Fibroblast of pulmonary artery (primary cell): ENCODE measurements around the gene MARCHF10.

ENCODE experiments used
- DNase-seq: peaks from one replicate; pipeline ENCODE4 v3.0.0-alpha.2; 2010; ENCODE audit warnings: low read depth
- H3K4me3 ChIP-seq: replicated peaks from 2 replicates; pipeline ENCODE4 v1.5.1; 2011; ENCODE audit warnings: low read depth, mild to moderate bottlenecking, control low read depth, low read length, moderate library complexity
- TF ChIP-seq, protein P1 (sequence below): IDR thresholded peaks from 2 replicates; pipeline ENCODE4 v1.5.1; 2011; ENCODE audit warnings: mild to moderate bottlenecking, control low read depth, low read length, inconsistent platforms; ENCODE audit errors: missing control alignments

MARCHF10 gene

GRCh38 chr17:62804025-62804424 is 4.1 kb downstream of the MARCHF10 start:
- DNase-seq: no peak
- TF ChIP-seq, protein P1, sequence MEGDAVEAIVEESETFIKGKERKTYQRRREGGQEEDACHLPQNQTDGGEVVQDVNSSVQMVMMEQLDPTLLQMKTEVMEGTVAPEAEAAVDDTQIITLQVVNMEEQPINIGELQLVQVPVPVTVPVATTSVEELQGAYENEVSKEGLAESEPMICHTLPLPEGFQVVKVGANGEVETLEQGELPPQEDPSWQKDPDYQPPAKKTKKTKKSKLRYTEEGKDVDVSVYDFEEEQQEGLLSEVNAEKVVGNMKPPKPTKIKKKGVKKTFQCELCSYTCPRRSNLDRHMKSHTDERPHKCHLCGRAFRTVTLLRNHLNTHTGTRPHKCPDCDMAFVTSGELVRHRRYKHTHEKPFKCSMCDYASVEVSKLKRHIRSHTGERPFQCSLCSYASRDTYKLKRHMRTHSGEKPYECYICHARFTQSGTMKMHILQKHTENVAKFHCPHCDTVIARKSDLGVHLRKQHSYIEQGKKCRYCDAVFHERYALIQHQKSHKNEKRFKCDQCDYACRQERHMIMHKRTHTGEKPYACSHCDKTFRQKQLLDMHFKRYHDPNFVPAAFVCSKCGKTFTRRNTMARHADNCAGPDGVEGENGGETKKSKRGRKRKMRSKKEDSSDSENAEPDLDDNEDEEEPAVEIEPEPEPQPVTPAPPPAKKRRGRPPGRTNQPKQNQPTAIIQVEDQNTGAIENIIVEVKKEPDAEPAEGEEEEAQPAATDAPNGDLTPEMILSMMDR: no peak
- H3K4me3 ChIP-seq: no peak overlapping the region

DNA sequence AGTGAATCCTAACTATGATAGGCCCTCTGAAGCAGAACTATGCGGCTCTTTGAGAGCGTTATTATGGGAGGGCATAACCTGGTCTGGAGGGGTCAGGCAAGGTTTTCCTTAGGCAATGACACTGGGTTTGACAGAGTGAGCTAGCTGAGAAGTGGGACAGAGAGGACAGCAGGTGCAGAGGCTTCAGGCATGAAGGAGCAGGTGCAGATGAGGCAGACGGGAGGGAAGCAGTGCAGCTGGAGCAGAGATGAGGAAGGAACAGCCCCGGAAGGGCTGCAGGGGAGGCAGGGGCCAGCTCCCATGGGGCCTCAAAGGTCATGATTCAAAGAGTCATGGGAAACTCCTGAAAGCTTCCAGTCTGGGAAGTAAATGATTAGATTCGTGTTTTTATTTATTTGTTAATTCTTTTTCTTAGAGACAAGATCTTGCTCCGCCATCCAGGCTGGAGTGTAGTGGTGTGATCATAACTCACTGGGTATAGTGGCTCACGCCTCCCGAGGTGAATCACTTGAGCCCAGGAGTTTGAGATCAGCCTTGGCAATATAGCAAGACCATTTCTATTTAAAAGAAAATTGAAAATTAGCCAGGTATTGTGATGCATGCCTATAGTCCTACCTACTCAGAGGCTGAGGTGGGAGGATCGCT is 5.4 kb downstream of the MARCHF10 start:
- DNase-seq: no peak
- H3K4me3 ChIP-seq: no peak overlapping the region
- TF ChIP-seq, protein P1: no peak

DNA sequence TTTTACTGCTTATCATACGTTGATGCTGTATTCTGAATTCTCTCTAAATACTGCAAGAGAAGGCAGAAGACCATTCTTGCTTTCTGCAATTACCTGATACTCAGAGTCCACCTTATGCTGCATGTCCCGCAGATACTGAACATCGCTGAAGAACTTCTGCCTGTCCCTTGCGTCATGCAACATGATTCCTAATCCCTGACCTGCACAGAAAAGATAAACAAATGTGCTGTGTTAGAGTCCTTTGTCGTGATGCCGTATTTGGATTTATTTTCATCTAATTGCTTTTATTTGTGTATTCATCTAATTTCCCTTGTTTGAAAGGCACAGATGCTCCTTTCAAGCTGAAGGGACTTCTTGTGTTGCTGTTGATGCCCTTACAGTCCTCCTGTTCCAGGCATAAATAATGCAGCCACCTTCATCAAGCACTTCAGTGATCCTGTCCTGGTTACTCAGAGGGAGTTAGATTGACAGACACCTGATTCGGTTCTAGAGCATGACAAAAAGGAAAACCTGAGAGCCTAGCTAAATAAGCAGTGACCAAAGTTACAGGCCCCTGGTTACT is 6.5 kb downstream of the MARCHF10 start:
- TF ChIP-seq, protein P1: no peak
- DNase-seq: no peak
- no peak overlapping the region for H3K4me3 ChIP-seq

DNA sequence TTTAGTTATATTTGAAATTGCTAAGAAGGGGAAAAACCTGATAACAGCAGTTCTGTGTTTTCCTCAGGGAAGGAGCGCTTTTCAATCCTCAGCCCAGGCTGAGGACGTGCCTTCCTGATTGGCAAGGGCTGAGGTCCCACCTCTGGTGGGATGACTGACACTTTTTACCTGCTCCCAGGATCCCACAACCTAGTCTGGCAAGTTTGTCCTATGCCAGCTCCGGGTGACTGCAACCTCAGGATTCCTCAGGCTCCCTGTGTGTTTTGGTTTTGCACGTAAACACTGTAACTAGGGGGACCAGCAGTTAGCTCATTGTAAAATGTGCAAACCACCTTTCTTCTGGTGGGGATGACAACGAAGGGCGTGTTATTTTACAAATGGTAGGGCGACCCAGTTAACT is 7.5 kb downstream of the MARCHF10 start:
- no peak overlapping the region for H3K4me3 ChIP-seq
- DNase-seq: peak; percentile 36
- TF ChIP-seq, protein P1: no peak

DNA sequence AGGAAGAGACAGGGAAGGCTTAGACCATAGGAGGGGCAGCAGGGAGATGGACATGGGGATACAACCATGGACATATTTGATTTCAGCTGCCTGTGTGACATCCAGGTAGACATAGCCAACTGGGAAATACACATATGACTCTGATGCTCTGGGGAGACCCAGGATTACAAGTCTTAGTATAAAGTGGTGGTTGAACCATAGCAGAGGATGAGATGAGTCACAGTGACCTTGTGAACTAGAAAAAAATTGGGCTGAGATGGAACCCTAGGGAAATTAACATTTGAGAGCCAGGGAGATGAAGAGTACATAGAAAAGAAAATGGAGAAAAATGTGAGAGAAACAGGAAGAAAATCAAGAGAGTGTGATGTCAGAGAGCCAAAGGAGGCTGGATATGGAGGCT is 10.2 kb downstream of the MARCHF10 start:
- TF ChIP-seq, protein P1: no peak
- peak; percentile 14 for DNase-seq
- no peak overlapping the region for H3K4me3 ChIP-seq

- no peak for DNase-seq
- no peak overlapping the region for H3K4me3 ChIP-seq
- TF ChIP-seq, protein P1: no peak
Measured at GRCh38 chr17:62796291-62796690, 11.8 kb downstream of the MARCHF10 start.

DNA sequence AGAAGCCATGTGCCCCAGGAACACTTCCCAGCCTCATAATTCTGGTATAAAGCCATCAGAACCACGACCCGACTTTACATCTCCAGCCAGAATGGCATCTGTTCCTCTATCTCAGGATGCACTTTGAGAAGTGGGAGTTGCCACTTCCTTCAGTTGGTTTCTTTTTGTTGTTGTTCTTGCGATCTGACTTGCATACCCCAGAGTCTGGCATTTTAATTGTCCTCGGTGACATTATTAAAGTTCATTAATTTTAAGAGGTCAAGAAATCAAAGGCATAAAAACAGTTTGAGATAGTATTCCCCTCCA is 13.5 kb downstream of the MARCHF10 start:
- DNase-seq: no peak
- no peak overlapping the region for H3K4me3 ChIP-seq
- TF ChIP-seq, protein P1: no peak
